ENCODE results near the gene LDB2.

LDB2 gene

DNA sequence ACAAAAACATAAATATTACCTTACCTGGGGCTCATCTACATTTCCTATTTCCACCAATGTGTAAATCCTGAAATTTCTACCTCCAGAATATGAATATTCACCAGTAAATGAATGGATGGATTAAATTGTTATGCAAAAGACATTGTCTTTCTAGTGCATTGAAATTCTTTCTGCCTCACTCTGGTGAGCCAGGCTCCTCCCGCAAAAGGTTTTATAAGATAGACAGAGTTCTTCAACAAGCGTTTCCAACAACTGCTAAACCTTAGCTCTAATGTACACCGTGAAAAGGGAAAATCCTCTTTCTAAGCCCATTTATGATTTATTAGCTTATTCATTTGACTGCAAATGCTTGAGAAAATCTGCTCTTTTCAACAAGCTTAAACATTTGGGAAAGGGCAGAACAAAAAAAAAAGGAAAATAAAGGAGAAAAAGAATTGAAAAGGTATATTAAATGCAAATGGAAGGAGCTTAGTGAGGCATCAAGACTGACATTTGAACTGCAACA lies 72.0 kb downstream of the LDB2 start:
- Histone ChIP-seq H3K79me2 (ENCODE audit: control insufficient read depth, low read length) (no peaks in the 10 kb centered on the region), H3K4me1 (ENCODE audit: control insufficient read depth, low read length) (no peaks in the 10 kb centered on the region), H3K27me3 (ENCODE audit: control insufficient read depth, low read length) (0 out of 2 replicates have a peak, but pooled peaks cover 4% of the 10 kb centered on the region), H3K4me3 (ENCODE audit: low read length) (no peak overlapping the region), H3K9me3 (ENCODE audit: control insufficient read depth, insufficient read depth, low read length) (no peaks in the 10 kb centered on the region), H3K27ac (ENCODE audit: low read depth, low read length) (no peak overlapping the region), H4K20me1 (ENCODE audit: control insufficient read depth, insufficient read depth, low read depth, low read length) (no peaks in the 10 kb centered on the region), H3K36me3 (ENCODE audit: control insufficient read depth, low read length) (no peaks in the 10 kb centered on the region), H3K4me2 (ENCODE audit: low read length) (no peak overlapping the region), H3K9me2 (replicated peaks; ENCODE audit: control insufficient read depth, low read length) (no peaks in the 10 kb centered on the region), H3F3A (ENCODE audit: control insufficient read depth, insufficient read depth) (no peaks in the 10 kb centered on the region)
- TF ChIP-seq, protein P1, sequence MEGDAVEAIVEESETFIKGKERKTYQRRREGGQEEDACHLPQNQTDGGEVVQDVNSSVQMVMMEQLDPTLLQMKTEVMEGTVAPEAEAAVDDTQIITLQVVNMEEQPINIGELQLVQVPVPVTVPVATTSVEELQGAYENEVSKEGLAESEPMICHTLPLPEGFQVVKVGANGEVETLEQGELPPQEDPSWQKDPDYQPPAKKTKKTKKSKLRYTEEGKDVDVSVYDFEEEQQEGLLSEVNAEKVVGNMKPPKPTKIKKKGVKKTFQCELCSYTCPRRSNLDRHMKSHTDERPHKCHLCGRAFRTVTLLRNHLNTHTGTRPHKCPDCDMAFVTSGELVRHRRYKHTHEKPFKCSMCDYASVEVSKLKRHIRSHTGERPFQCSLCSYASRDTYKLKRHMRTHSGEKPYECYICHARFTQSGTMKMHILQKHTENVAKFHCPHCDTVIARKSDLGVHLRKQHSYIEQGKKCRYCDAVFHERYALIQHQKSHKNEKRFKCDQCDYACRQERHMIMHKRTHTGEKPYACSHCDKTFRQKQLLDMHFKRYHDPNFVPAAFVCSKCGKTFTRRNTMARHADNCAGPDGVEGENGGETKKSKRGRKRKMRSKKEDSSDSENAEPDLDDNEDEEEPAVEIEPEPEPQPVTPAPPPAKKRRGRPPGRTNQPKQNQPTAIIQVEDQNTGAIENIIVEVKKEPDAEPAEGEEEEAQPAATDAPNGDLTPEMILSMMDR (IDR thresholded peaks at IDR 0.05; ENCODE audit: low read depth, low read length, poor library complexity, severe bottlenecking), result no peak
- TF ChIP-seq EZH2phosphoT487 (IDR thresholded peaks at IDR 0.05; ENCODE audit: borderline replicate concordance, low read length), result no peak

DNA sequence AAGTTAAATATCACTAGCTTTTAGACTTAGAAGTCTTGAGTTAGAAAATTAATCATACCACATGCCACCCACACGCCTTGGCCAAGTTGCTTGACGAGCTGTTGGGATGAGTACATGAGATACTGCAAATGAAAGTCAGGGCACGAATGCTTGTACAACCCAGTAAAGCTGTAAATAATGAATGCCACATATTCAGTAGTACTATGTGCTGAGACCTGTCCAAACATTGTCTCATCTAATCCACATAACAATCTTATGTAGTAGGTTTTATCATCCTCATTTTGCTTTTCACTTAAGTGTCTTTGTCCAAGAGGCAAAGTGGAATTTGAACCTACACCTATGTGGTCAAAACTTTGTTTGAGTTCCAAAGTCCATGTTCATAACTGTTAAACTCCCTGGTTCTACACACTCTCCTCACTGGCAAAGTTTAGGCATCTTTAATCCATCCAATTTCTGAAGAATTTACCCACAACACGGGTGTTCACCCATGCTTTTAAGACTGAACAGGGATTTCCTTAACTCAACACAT lies 74.1 kb downstream of the LDB2 start:
- Histone ChIP-seq H3K36me3 (ENCODE audit: control insufficient read depth, low read length) (no peaks in the 10 kb centered on the region), H3F3A (ENCODE audit: control insufficient read depth, insufficient read depth) (no peaks in the 10 kb centered on the region), H3K27ac (ENCODE audit: low read depth, low read length) (no peak overlapping the region), H4K20me1 (ENCODE audit: control insufficient read depth, insufficient read depth, low read depth, low read length) (no peaks in the 10 kb centered on the region), H3K4me1 (ENCODE audit: control insufficient read depth, low read length) (no peaks in the 10 kb centered on the region), H3K4me3 (ENCODE audit: low read length) (no peak overlapping the region), H3K27me3 (ENCODE audit: control insufficient read depth, low read length) (no peaks in the 10 kb centered on the region), H3K9me3 (ENCODE audit: control insufficient read depth, insufficient read depth, low read length) (no peaks in the 10 kb centered on the region), H3K79me2 (ENCODE audit: control insufficient read depth, low read length) (no peaks in the 10 kb centered on the region), H3K9me2 (replicated peaks; ENCODE audit: control insufficient read depth, low read length) (no peaks in the 10 kb centered on the region), H3K4me2 (ENCODE audit: low read length) (no peak overlapping the region)
- TF ChIP-seq, protein P1 (IDR thresholded peaks at IDR 0.05; ENCODE audit: low read depth, low read length, poor library complexity, severe bottlenecking), result no peak
- no peak for TF ChIP-seq EZH2phosphoT487 (IDR thresholded peaks at IDR 0.05; ENCODE audit: borderline replicate concordance, low read length)

DNA sequence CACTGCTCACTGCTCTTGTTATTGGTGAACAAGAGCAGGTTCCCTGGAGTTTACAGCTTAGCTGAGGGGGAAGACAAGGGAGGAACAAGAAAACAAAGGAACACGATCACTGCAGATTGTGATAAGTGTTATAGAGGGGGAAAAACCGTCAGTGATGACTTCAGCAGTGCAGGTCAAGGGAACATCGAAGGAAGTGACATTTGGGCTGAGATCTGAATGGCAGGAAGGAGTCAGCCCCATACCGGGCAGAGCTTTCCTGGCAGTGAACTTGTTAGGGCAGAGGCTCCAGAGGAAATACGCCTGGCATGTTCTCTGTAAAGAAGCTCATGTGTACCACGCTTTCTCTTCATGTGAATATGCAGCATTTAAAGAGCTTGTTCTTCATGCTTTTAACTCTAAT lies 78.1 kb downstream of the LDB2 start:
- Histone ChIP-seq H3K27ac (ENCODE audit: low read depth, low read length) (no peak overlapping the region), H3F3A (ENCODE audit: control insufficient read depth, insufficient read depth) (no peaks in the 10 kb centered on the region)

More for the DNA sequence above, 78.1 kb downstream of the LDB2 start:
- H3K4me2 ChIP-seq (ENCODE audit: low read length), result no peak overlapping the region
- no peak overlapping the region for H3K4me3 ChIP-seq (ENCODE audit: low read length)
- no peaks in the 10 kb centered on the region for H3K4me1 ChIP-seq (ENCODE audit: control insufficient read depth, low read length)
- H3K9me2 ChIP-seq (replicated peaks; ENCODE audit: control insufficient read depth, low read length), result no peaks in the 10 kb centered on the region
- no peaks in the 10 kb centered on the region for H4K20me1 ChIP-seq (ENCODE audit: control insufficient read depth, insufficient read depth, low read depth, low read length)
- no peaks in the 10 kb centered on the region for H3K79me2 ChIP-seq (ENCODE audit: control insufficient read depth, low read length)
- TF ChIP-seq, protein P1 (IDR thresholded peaks at IDR 0.05; ENCODE audit: low read depth, low read length, poor library complexity, severe bottlenecking), result no peak
- no peak for TF ChIP-seq EZH2phosphoT487 (IDR thresholded peaks at IDR 0.05; ENCODE audit: borderline replicate concordance, low read length)
- no peaks in the 10 kb centered on the region for H3K27me3 ChIP-seq (ENCODE audit: control insufficient read depth, low read length)
- no peaks in the 10 kb centered on the region for H3K36me3 ChIP-seq (ENCODE audit: control insufficient read depth, low read length)
- no peaks in the 10 kb centered on the region for H3K9me3 ChIP-seq (ENCODE audit: control insufficient read depth, insufficient read depth, low read length)
